ENCODE results near the gene SSH2.
"Not testable (repeated sequence)": the region's sequence is repeated elsewhere in the genome, so short reads cannot be mapped to it uniquely, and the experiment has no call there.

SSH2 gene

DNA sequence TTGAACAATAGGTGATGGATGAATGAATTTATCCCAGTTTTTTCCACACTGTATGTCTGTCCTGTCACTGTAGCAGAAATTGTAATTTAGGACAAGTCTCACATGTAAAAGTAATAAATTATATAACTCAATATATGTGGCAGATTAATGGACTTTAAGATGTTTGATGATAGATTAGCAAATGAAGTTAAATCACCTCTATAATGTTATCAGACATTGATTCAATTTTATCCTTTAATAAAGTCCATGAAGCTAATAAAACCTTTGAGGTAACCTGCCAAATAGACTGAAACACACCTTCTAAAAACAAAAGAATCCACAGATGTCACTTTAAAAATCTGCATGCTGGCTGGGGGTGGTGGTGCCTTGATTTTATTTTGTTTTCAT is 224.0 kb downstream of the SSH2 start:
- no peak for DNase-seq (ENCODE audit: low read depth)

DNA sequence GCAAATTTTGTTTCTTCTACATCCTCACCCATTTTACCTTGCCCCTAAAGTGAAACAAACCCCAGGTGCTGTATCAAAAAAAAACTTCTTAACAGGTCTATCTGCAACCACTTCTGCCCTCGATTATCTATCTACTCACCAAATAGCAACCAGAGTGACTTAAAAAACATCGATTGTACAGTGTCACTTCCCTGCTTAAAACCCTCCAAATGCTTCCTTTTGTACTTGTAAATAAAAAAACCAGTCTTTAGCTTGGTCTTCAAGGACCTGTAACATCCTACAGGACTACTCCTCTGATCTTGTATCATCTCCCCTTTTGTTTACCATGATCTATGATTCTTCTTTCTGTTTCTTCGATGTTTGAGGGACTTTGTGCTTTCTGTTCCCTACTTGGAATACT is 224.6 kb downstream of the SSH2 start:
- DNase-seq (ENCODE audit: low read depth): no peak

DNA sequence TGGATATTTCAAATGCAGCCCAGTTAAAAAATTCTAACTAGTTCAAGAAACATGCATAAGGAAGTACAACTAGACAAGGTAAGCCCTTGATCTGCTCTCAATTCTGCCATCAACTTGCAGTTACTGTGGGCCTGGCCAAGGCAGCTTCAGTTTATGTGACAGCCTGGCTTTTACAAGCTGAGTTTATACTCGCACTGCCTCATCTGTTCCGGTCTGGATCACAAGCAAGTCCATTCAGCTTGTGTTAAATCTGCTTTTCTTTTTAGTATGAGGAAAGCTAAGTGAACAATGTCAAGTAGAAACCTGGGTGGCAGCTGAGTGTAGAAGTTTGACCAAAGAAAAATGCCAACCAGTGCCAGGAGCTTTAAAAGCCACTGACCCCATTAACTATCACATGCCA is 230.7 kb downstream of the SSH2 start:
- no peak for DNase-seq (ENCODE audit: low read depth)

GRCh38 chr17:29698837-29699236 is 231.2 kb downstream of the SSH2 start:
- DNase-seq (ENCODE audit: low read depth): no peak

GRCh38 chr17:29698019-29698777 is 231.8 kb downstream of the SSH2 start:
- DNase-seq (ENCODE audit: low read depth): no peak

DNA sequence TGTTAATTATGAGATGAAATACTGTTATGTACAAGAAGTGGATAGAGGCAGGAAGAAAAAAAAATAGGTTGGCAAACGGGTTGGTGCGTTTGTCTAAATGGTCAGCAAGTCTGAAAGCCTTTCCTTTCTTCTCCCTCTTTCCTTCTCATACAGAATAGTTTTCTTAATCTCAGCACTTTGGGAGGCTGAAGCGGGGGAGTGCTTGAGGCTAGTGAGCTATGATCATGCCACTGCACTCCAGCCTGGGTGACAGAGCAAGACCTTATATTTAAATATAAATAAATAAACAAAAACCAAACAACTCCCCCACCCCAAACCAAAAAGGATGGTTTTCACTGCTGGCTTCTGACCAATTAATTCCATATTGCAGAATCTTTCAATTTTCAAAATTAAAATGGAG is 232.7 kb downstream of the SSH2 start:
- no peak for DNase-seq (ENCODE audit: low read depth)

GRCh38 chr17:29694918-29695563 is 235.0 kb downstream of the SSH2 start:
- no peak for DNase-seq (ENCODE audit: low read depth)

DNA sequence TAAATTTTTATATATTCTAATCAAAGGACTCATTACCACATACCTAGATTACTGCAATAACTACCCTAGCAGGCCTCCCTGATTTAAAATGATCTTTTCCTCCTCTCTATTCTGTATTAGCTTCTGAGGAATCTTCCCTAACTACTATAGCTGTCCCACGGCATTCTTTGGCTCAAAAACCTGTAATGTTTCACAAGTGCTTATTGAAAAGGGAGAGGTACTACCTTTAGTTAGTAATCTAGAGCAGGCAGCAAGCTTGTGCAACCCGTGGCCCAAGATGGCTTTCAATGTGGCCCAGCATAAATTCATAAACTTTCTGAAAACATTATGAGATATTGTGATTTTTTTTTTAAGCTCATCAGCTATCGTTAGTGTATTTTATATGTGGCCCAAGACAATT is 236.3 kb downstream of the SSH2 start:
- DNase-seq (ENCODE audit: low read depth): no peak

DNA sequence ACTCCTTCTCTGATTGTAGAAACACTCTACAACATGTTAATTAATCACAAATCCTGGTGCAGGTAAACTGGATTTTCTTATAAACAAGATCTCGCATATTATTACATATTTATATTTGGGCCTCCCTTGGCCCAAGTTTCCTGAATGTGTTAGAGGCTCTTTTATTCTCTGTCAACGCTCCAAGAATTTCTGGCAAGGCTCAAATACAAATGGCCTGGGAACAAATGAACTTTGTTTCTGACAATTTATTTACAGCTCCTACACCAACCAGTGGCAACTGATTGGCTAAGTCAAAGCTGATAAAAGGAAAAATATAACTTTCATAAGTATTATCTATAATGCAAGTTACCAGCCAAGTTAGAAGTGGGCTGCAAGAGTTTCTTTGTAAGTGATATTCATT is 242.4 kb downstream of the SSH2 start:
- no peak for DNase-seq (ENCODE audit: low read depth)

DNA sequence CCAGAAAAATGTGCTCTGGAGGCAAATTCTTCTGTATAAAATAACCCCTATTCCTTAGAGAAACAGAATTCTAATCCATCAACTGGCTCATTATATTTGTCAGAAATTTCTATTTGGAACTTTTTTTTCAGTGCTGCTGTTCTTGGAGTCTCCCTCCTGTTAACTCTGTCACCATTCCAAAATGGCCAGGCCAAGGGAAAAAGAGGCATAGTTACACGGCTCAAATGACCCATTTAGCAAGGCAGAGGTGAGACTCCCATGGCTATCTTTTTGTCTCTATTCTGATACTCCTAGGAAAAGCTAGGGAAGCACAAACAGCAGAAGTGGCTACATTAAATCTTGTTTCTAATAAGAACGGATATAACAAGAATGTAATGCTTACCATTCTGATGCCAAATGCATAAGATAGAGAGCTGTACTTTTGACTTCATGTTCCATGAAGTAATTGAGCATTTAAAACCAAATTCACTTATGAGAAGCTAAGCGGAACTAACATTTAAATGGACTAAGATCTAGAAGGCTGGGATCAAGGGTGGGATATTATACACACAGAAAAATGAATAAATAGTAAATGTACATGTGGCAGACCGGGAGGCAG is 242.9 kb downstream of the SSH2 start:
- no peak for DNase-seq (ENCODE audit: low read depth)

DNA sequence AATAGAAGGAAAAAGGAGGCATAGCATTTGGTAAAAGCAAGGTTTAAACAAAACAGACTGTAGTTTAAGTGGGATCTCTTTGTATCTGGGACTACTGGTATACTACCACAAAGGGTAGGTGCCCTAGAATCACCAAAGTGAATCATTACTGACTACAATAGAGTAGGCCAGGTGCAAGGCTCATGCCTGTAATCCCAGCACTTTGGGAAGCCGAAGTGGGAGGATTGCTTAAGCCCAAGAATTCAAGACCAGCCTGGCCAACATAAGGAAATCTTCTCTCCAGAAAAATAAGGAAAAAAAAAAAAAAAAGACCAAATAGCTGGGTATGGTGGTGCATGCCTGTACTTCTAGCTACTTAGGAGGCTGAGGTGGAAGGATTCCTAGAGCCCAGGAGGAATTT is 246.5 kb downstream of the SSH2 start:
- no peak for DNase-seq (ENCODE audit: low read depth)

GRCh38 chr17:29682987-29683386 is 247.0 kb downstream of the SSH2 start:
- DNase-seq (ENCODE audit: low read depth): no peak

- DNase-seq (ENCODE audit: low read depth): no peak
Observed at GRCh38 chr17:29682054-29682453, 248.0 kb downstream of the SSH2 start.

- DNase-seq (ENCODE audit: low read depth): no peak
Observed at GRCh38 chr17:29677824-29678223, 252.2 kb downstream of the SSH2 start.

GRCh38 chr17:29677221-29677791 is 252.7 kb downstream of the SSH2 start:
- no peak for DNase-seq (ENCODE audit: low read depth)

DNA sequence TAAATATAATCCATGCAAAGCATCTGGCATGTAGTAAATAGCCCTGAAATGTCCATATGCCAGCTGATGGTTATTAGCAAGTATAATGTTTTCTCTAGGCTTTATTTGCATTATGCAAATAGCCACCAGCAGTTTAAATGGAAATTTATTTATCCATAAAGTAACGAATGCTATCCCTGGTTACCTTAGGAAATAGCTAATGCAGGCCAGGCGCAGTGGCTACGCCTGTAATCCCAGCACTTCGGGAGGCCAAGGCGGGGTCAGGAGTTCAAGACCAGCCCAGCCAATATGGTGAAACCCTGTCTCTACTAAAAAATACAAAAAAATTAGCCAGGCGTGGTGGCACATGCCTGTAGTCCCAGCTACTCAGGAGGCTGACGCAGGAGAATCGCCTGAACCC is 254.1 kb downstream of the SSH2 start:
- not testable (repeated sequence) for DNase-seq (ENCODE audit: low read depth)

DNA sequence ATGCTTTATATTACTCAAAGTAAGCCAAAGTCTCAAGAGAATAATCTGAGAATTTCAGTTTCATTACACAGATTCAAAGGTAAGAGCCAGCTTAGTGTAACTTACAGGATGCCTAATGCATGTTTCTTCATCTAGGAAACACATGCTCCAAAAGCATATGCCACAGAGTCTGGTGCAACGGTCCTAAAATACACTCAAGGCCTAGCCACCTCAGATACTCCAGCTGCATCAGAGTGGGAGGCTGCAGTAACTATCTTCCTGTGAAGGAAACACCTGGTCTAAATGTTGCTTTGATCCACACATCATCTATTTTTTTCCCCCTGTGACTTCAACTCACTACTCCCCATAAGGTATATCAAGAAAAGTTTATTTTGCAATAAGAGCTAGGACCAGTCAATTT is 255.7 kb downstream of the SSH2 start:
- no peak for DNase-seq (ENCODE audit: low read depth)

GRCh38 chr17:29671661-29672060 is 258.4 kb downstream of the SSH2 start:
- DNase-seq (ENCODE audit: low read depth): no peak

DNA sequence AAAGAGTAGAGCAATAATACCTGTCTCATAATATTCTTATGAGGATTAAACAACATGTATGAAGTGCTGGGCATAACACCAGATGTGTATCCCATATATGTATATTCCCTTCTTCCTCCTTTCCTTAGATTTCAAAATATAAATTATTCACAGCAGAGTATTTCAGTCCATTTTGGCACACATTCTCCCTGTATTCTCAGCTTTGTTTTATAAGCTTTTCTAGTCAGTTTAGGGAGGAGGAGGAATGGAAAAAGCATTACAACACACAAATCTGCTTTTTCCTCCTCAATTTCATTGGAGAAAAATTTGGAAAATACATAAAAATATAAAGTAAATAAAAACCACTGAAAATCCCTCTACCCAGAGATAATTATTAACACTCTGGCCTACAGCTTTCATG is 260.8 kb downstream of the SSH2 start:
- no peak for DNase-seq (ENCODE audit: low read depth)

- DNase-seq (ENCODE audit: low read depth): no peak
Observed at GRCh38 chr17:29667969-29668368, 262.1 kb downstream of the SSH2 start.

- DNase-seq (ENCODE audit: low read depth): no peak
Observed at GRCh38 chr17:29665481-29665810, 264.6 kb downstream of the SSH2 start.

GRCh38 chr17:29664743-29665480 is 265.1 kb downstream of the SSH2 start:
- no peak for DNase-seq (ENCODE audit: low read depth)

DNA sequence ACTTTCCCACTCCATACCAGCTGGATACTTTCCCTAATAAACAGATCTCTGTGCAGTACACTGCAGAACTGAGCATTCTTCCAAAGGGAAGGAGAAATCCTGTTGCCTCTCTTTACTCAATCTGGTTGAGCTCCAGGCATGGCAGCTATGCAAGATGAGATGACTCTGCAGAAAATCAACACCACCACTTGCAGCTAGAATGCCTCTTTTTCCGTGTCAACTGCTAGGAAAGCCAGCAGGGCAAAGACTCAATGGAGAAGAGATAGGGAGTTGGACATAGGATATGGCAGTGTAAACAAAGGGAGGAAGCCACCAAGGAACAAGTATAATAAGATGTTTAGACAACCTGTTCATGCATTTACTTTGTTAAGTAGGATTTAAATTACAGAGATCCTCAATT is 266.9 kb downstream of the SSH2 start:
- DNase-seq (ENCODE audit: low read depth): no peak
